ENCODE results near the gene TEAD4. TPM values are rescaled to one million over a fixed set of nuclear protein-coding genes. Genes with fewer than 3 reads are reported as not detected.

Gene TEAD4
- total RNA-seq, 1 experiment from 2014 or later: 127 TPM

- no CpG with 5 or more reads among the region's 10 CpGs for WGBS (ENCODE audit: extremely low coverage, insufficient read length, low lambda C conversion rate)
- peaks cover 12 to 70% (median 22%) of the 10 kb centered on the region in 3 experiments for H3K36me3 Mint-ChIP-seq (ENCODE audit: insufficient read depth in 1 of 3, low read depth in 3 of 3)
These were observed 11.5 kb downstream of the TEAD4 start for GRCh38 chr12:2970744-2971143.

More at GRCh38 chr12:2970744-2971143, 11.5 kb downstream of the TEAD4 start:
- H3K9ac ChIP-seq (ENCODE audit: extremely low read depth, insufficient read length, low read length): no peak overlapping the region
- H3T11ph ChIP-seq (ENCODE audit: low read length): no peak overlapping the region
- no peak overlapping the region for H2AK5ac ChIP-seq (ENCODE audit: insufficient read length, low read length)
- no peak overlapping the region for H2BK12ac ChIP-seq (ENCODE audit: insufficient read length, low read depth, low read length)
- H3K56ac ChIP-seq (ENCODE audit: insufficient read length, low read depth, low read length): no peak overlapping the region
- no peak overlapping the region for H2BK20ac ChIP-seq (ENCODE audit: low read depth, low read length, poor library complexity, severe bottlenecking)
- H3K4me2 ChIP-seq (ENCODE audit: insufficient read depth, insufficient read length, low read length): no peak overlapping the region
- H4K91ac ChIP-seq (ENCODE audit: insufficient read length, low read depth, low read length): no peak overlapping the region
- H3K79me1 ChIP-seq (ENCODE audit: insufficient read depth, low read depth, low read length, poor library complexity, severe bottlenecking): peaks cover 7% of the 10 kb centered on the region
- no peaks in the 10 kb centered on the region for H4K20me1 ChIP-seq (ENCODE audit: control insufficient read depth, insufficient read depth, insufficient read length)
- Mint-ChIP-seq H3K27me3 (ENCODE audit: low read depth) (no peaks in the 10 kb centered on the region), H3K9me3 (no peaks in the 10 kb centered on the region), H3K4me3 (no peak overlapping the region), H3K27ac (0 out of 7 replicates have a peak overlapping the region, but pooled peaks of 1 of the 3 experiments have one; percentile 1), H3K4me1 (peaks cover 13% of the 10 kb centered on the region in 2 experiments)
- no peaks in the 10 kb centered on the region for H3K23me2 ChIP-seq (ENCODE audit: insufficient read length, low read depth, low read length, poor library complexity, severe bottlenecking)
- peak overlapping the region; percentile 3 for H2BK5ac ChIP-seq (ENCODE audit: insufficient read length, low read length)
- peaks cover 36% of the 10 kb centered on the region; the same call in 1 of the 2 replicates for H3K79me2 ChIP-seq (ENCODE audit: insufficient read depth, low read length)
- no peak overlapping the region for H3K23ac ChIP-seq (ENCODE audit: insufficient read length, low read depth, low read length)
- H2BK15ac ChIP-seq (ENCODE audit: low read depth, low read length): no peak overlapping the region
- peaks cover 6% of the 10 kb centered on the region; the same call in 1 of the 2 replicates for H3K4me1 ChIP-seq (ENCODE audit: insufficient read depth, low read length)
- no peaks in the 10 kb centered on the region for H3K9me3 ChIP-seq (ENCODE audit: control insufficient read depth, low read depth, low read length)
- DNase-seq: no peak
- no peaks in the 10 kb centered on the region for H3K27me3 ChIP-seq (ENCODE audit: insufficient read depth, low read length)
- H3K4ac ChIP-seq (ENCODE audit: low read depth, low read length): no peak overlapping the region
- no peak overlapping the region for H2BK120ac ChIP-seq (ENCODE audit: low read depth, low read length, poor library complexity, severe bottlenecking)
- no peak overlapping the region for H3K27ac ChIP-seq (ENCODE audit: insufficient read length, low read depth, low read length)
- peak overlapping the region; percentile 7 for H4K5ac ChIP-seq (ENCODE audit: insufficient read length, low read depth, low read length)
- no peak overlapping the region for H2AFZ ChIP-seq (ENCODE audit: low read length)
- H3K14ac ChIP-seq (ENCODE audit: insufficient read depth, low read length): no peak overlapping the region
- TF ChIP-seq CTCF (conservative IDR thresholded peaks at IDR 0.05): no peak
- no peak overlapping the region for H4K8ac ChIP-seq (replicated peaks; ENCODE audit: insufficient read length, low read depth, low read length)
- no peak overlapping the region for H3K18ac ChIP-seq (ENCODE audit: insufficient read length, low read depth, low read length)
